ENCODE data around the gene ITGA7.

- no peak for TF ChIP-seq CTCF (IDR thresholded peaks at IDR 0.05)
- no peak for TF ChIP-seq POLR2A (IDR thresholded peaks at IDR 0.05)
- no peak for TF ChIP-seq POLR2AphosphoS5 (IDR thresholded peaks at IDR 0.05)
Measured at GRCh38 chr12:55737581-55738122, 29.9 kb upstream of the ITGA7 start.
